Measurements from ENCODE around the gene RBM41. TPM values are rescaled to one million over a fixed set of nuclear protein-coding genes. Genes with fewer than 3 reads are reported as not detected.

Gene RBM41
- polyA plus RNA-seq, 4 donors, result 14.3 to 37.2 (median 25.5) TPM

DNA sequence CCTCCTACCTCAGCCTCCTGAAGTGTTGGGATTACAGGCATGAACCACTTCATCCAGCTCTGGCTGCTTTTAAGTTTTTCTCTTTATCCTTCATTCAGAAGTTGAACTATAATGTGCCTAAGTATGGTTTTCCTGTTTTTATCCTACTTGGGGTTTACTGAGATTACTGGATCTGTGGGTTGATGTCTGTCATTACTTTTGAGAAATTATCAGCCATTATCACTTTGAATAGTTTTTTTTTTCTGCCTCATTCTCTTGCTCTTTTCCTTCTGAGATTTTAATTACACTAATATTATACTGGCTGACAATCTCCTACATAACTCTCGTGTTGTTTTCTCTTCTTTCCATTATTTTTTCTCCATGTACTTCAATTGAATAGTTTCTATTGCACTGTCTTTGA is 71.0 kb downstream of the RBM41 start:
- DNase-seq (ENCODE audit: low read depth in 4 of 4, low spot score in 2 of 4), result no peak

DNA sequence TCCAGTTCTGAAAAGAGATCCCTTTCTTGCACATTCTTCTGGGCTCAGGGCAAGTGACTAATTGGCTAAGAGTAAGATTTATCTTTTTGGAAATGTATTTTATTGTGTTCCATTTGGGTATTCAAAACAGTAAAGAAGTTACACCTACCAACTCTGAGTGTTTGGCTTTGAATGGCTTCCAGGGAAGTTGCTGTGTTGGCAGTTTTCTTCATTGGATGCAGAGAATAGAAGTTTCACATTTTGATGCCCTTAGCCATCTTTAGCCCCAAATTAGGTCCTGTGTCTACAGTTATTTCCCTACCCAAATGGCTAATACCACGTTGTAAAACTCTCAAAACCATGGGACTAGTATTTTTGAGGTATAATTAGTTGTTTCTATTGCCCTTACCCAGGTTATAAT is 88.9 kb downstream of the RBM41 start:
- DNase-seq (ENCODE audit: low read depth in 4 of 4, low spot score in 2 of 4), result no peak

DNA sequence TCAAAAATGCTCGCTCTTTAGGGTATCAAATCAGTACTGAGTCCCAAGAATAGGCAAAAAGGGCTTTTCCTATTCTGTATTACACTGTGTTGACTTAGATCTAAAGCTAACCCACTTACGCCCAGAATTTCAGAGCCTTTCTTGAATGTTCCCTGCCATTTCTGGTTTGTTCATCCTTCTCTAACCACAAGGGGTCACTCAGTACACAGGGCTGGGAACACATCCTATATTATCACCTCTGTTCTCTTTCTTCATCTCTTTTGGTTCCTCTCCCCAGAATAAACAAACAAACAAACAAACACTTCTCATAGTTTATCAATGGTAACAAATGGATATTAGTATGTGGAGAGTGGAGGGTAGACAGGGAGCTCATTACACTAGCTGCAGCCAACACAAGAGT is 93.1 kb downstream of the RBM41 start:
- DNase-seq (ENCODE audit: low read depth in 4 of 4, low spot score in 2 of 4), result peak in 2 of 4 donors; percentile 1

DNA sequence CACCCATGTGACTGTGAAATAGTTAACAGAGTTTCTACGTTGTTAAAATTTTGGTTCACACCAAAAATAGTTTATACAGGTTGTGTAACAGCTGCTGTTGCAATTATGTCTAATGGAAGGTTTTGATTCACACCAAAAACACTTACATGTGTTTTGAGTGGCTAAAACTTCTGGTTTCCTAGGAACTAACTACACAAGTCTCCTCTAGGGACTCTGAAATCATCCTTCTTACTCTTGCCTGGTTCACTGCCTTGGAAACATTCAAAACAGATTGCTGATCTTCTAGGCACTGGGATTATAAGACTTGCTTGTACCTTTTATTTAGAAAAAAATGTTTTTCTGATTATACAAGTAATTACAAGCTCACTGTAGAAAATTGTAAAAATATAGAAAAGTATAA is 103.7 kb downstream of the RBM41 start:
- DNase-seq (ENCODE audit: low read depth in 4 of 4, low spot score in 2 of 4), result no peak

Other genes with a start within 250 kb of the RBM41 start
- 1 to 10 TPM; 2.4 to 3.8 (median 2.6) TPM for gene RIPPLY1, start 215.5 kb downstream of the RBM41 start, polyA plus RNA-seq (ENCODE audit: insufficient read length in 4 of 4)
- gene CLDN2, start 198.4 kb downstream of the RBM41 start, polyA plus RNA-seq (ENCODE audit: insufficient read length in 4 of 4), result 10 to 100 TPM; 42.3 to 77.1 (median 58.4) TPM
- gene MORC4, start 118.6 kb downstream of the RBM41 start, polyA plus RNA-seq (ENCODE audit: insufficient read length in 4 of 4), result 10 to 100 TPM; 18.7 to 21.9 (median 19.8) TPM
- 10 to 100 TPM; 11.5 to 12.4 (median 11.7) TPM for gene NUP62CL, start 87.6 kb upstream of the RBM41 start, polyA plus RNA-seq (ENCODE audit: insufficient read length in 4 of 4)
- gene DNAAF6, start 87.8 kb upstream of the RBM41 start, polyA plus RNA-seq (ENCODE audit: insufficient read length in 4 of 4), result under 1 TPM in 2 of 4 donors, not detected in 2; 0.08 to 0.14 TPM

Data from left renal cortex interstitium (tissue), 4 donors.